K562 (cell line): Measurements from ENCODE around the gene PRDM16. TPM values are rescaled to one million over a fixed set of nuclear protein-coding genes. Genes with fewer than 3 reads are reported as not detected.

Experiments used
- ATAC-seq: fragments of 200-7000 bp; cut with Tn5 transposase; 3 replicates; pipeline ENCODE4 v1.9.1; 2020; ENCODE audit warnings: moderate library complexity
- BruUV-seq: library from RNA; stranded (reverse); fragments of 400-500 nt; replicated peaks from 2 replicates; lab custom pipeline; 2021; lab: Mats Ljungman, UMichigan
- CTCF ChIA-PET: fragments of 300-600 bp; formaldehyde crosslinking; extraction: SDS; loops from one replicate; lab custom pipeline; 2021; ENCODE audit warnings: low intra/inter-chr PET ratio; lab: Yijun Ruan, JAX
- POLR2A ChIA-PET: fragments of 300-600, 350-650 bp; sonication (Branson Sonifier 250); formaldehyde crosslinking; extraction: SDS; loops from one replicate; lab custom pipeline; 2021; ENCODE audit warnings: antibody characterized with exemption, inconsistent platforms; lab: Yijun Ruan, JAX
- DNase-seq, 4 experiments: peaks; one replicate each; pipeline versions ENCODE4 v3.0.0 to v3.0.0-alpha.2; 2011 to 2018; ENCODE audit warnings: low spot score in 3 of 4, mixed read lengths in 3 of 4; ENCODE audit errors: extremely low read depth in 1 of 4
- FAIRE-seq: peaks from 2 replicates; lab custom pipeline; 2011; peaks lifted over from hg19 to GRCh38; lab: Jason Lieb, UNC
- H2AFZ ChIP-seq: 2 replicates; pipeline ENCODE4 v1.6.0; 2011; ENCODE audit warnings: low read depth, low read length, control low read depth, inconsistent platforms
- H3K27ac ChIP-seq: fragments of 200-600 bp; 3 replicates; pipeline ENCODE4 v1.8.0; 2011; ENCODE audit warnings: low read depth, mild to moderate bottlenecking, control low read depth, inconsistent platforms, low read length, moderate library complexity, mixed read lengths; ENCODE audit errors: extremely low read depth
- H3K27me3 ChIP-seq, 2 experiments: fragments of 300-600 bp in 1 of 2; 2 replicates in 1 of 2; 3 replicates in 1 of 2; pipeline versions ENCODE4 v1.6.0 to v1.8.0; 2011; ENCODE audit warnings: inconsistent platforms in 2 of 2, low read length in 2 of 2, mild to moderate bottlenecking in 1 of 2, mixed read lengths in 1 of 2, moderate library complexity in 1 of 2; ENCODE audit not compliant: control insufficient read depth in 2 of 2, insufficient read depth in 2 of 2
- H3K36me3 ChIP-seq: fragments of 300-600 bp; 3 replicates; pipeline ENCODE4 v1.8.0; 2011; ENCODE audit warnings: mild to moderate bottlenecking, low read length, inconsistent platforms; ENCODE audit not compliant: control insufficient read depth, insufficient read depth
- H3K4me1 ChIP-seq, 2 experiments: fragments of 200-600 bp in 1 of 2; replicated peaks in 1 of 2; 2 replicates in 1 of 2; 3 replicates in 1 of 2; pipeline versions ENCODE4 v1.5.1 to v1.8.0; 2011; ENCODE audit warnings: inconsistent platforms in 2 of 2, low read length in 2 of 2, mild to moderate bottlenecking in 1 of 2, mixed read lengths in 1 of 2, moderate library complexity in 1 of 2; ENCODE audit not compliant: control insufficient read depth in 2 of 2, insufficient read depth in 2 of 2
- H3K4me2 ChIP-seq: 2 replicates; pipeline ENCODE4 v1.6.1; 2011; ENCODE audit warnings: low read length, control low read depth, inconsistent platforms, mixed read lengths; ENCODE audit not compliant: insufficient read depth
- H3K4me3 ChIP-seq: fragments of 200-600 bp; sonication (generic), shearing (Covaris generic); 2 replicates; pipeline ENCODE4 v1.5.1; 2016; ENCODE audit warnings: control low read depth, inconsistent platforms
- H3K79me2 ChIP-seq: fragments of 200-600 bp; 3 replicates; pipeline ENCODE4 v1.8.0; 2011; ENCODE audit warnings: low read length, inconsistent platforms; ENCODE audit not compliant: control insufficient read depth, insufficient read depth
- H3K9ac ChIP-seq, 2 experiments: 2 replicates each; pipeline versions ENCODE4 v1.6.0 to v1.6.1; 2011; ENCODE audit warnings: low read depth in 2 of 2, low read length in 2 of 2, control low read depth in 1 of 2, inconsistent platforms in 1 of 2, mild to moderate bottlenecking in 1 of 2, mixed read lengths in 1 of 2; ENCODE audit not compliant: insufficient read depth in 1 of 2
- H3K9me1 ChIP-seq: one replicate; pipeline ENCODE4 v1.6.0; 2011; ENCODE audit warnings: inconsistent platforms, mild to moderate bottlenecking, low read length, moderate library complexity; ENCODE audit not compliant: control insufficient read depth, insufficient read depth
- H3K9me3 ChIP-seq: replicated peaks from 2 replicates; pipeline ENCODE4 v1.5.1; 2011; ENCODE audit warnings: low read depth, low read length, inconsistent platforms; ENCODE audit not compliant: control insufficient read depth, insufficient read depth
- H4K20me1 ChIP-seq: replicated peaks from 2 replicates; pipeline ENCODE4 v1.6.1; 2011; ENCODE audit warnings: low read length, inconsistent platforms, mixed read lengths; ENCODE audit not compliant: control insufficient read depth, insufficient read depth
- ATF3 ChIP-seq, 2 experiments: fragments of 450-650 bp in 1 of 2; sonication (generic) in 1 of 2; formaldehyde crosslinking in 1 of 2; IDR thresholded peaks in 1 of 2; conservative IDR thresholded peaks in 1 of 2; 2 replicates each; pipeline versions ENCODE4 v1.6.1 to v1.8.1; 2016 to 2023; ENCODE audit warnings: mild to moderate bottlenecking in 2 of 2, moderate library complexity in 2 of 2, inconsistent platforms in 1 of 2, missing genetic modification reagents in 1 of 2
- C11orf30 ChIP-seq: fragments of 450-650 bp; IDR thresholded peaks from 2 replicates; pipeline ENCODE4 v1.6.1; 2016; ENCODE audit warnings: low read depth, mild to moderate bottlenecking
- NONO ChIP-seq, 2 experiments: fragments of 200-400 bp in 1 of 2; fragments of 450-650 bp in 1 of 2; formaldehyde crosslinking in 1 of 2; IDR thresholded peaks; 2 replicates each; pipeline ENCODE4 v1.6.1; 2017; ENCODE audit warnings: low read depth in 2 of 2, mild to moderate bottlenecking in 2 of 2, moderate library complexity in 2 of 2, low read length in 1 of 2
- RBFOX2 ChIP-seq: fragments of 200-400 bp; formaldehyde crosslinking; IDR thresholded peaks from 2 replicates; pipeline ENCODE4 v1.6.1; 2017; ENCODE audit warnings: low read depth, mild to moderate bottlenecking, low read length, moderate library complexity
- ZFX ChIP-seq: sonication (generic); formaldehyde crosslinking; IDR thresholded peaks from 2 replicates; pipeline ENCODE4 v1.8.0; 2022; ENCODE audit warnings: mild to moderate bottlenecking, missing genetic modification reagents, moderate library complexity
- ZNF24 ChIP-seq: fragments of 450-650 bp; IDR thresholded peaks from 2 replicates; pipeline ENCODE4 v1.6.1; 2016
- ZNF41 ChIP-seq: fragments of 250-450 bp; sonication (Bioruptor Pico); conservative IDR thresholded peaks from 2 replicates; pipeline ENCODE4 v1.4.0; 2020; ENCODE audit warnings: mild to moderate bottlenecking
- ZNF507 ChIP-seq: conservative IDR thresholded peaks from 2 replicates; pipeline ENCODE4 v1.6.1; 2017; ENCODE audit warnings: missing genetic modification characterization, missing compliant biosample characterization
- ZNF57 ChIP-seq: fragments of 450-650 bp; formaldehyde crosslinking; IDR thresholded peaks from 2 replicates; pipeline ENCODE4 v1.4.0; 2020; ENCODE audit warnings: mild to moderate bottlenecking, moderate library complexity
- WGBS: fragments of 100-300 bp; shearing (Covaris generic); methylation state at CpG from one replicate; pipeline ENCODE4 v1.1.6; 2016; ENCODE audit warnings: low coverage, mixed read lengths; ENCODE audit not compliant: insufficient coverage; ENCODE audit errors: missing lambda C conversion rate; 5-methylcytosine and 5-hydroxymethylcytosine counted together
- in situ Hi-C: fragments of 300-500 bp; cut with MboI; formaldehyde crosslinking; loops from 4 replicates; pipeline ENCODE4 v1.15.0; 2018; ENCODE audit warnings: inconsistent platforms, mixed read lengths
- intact Hi-C: fragments of 100-400 bp; cut with micrococcal nuclease; formaldehyde crosslinking; loops from 2 replicates; pipeline ENCODE4 v1.14.2; 2022
- polyA plus RNA-seq, 8 experiments: library from polyadenylated mRNA; depleted of rRNA in 4 of 8; stranded (reverse) in 5 of 8; unstranded in 3 of 8; fragments of >200 nt; fragmentation: Nextera tagmentation in 2 of 8; fragmentation: Illumina TruSeq in 1 of 8; extraction: Ambion mirVana in 2 of 8; extraction: Trizol in 1 of 8; gene quantifications; 2 replicates each; pipeline versions ENCODE4 v1.2.1 to v1.2.3, GENCODE V29; 2011 to 2014; ENCODE audit warnings: inconsistent platforms in 1 of 8, missing spikeins in 1 of 8
- total RNA-seq, 7 experiments: library from RNA; depleted of rRNA in 6 of 7; stranded (reverse); fragments of >200 nt in 6 of 7; fragmentation: Illumina TruSeq in 2 of 7; extraction: Trizol in 2 of 7; gene quantifications; 2 replicates each; pipeline versions ENCODE4 v1.2.1 to v1.2.3, GENCODE V29; 2011 to 2021; ENCODE audit warnings: low replicate concordance in 1 of 7

Gene PRDM16
- total and polyA plus RNA-seq, 9 of the 15 experiments (the other 6 are each of a cell fraction or from before 2014, with no cell fraction given): 0.10 to 0.27 TPM; not detected in 7

DNA sequence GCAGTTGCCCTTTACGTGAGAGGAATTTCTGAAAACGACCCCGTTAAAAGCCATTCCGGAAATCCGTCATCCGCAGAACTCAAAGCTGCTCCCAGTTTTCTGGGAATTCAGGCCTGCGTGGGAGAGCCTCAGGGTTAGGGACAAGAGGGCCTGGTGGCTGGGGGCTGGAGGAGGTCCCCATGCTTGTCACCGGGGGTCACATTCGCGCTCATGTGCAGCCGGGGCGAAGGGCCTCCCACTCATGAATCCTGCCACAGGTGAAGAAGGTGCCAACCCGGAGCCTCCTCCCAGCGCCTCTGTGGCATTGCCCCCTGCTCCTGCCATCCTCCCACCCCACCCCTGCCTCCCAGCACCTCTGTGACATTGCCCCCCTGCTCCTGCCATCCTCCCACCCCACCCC is 98.3 kb downstream of the PRDM16 start:
- in situ Hi-C loops: no loop called here
- Histone ChIP-seq H4K20me1 (0 out of 2 replicates have a peak, but pooled peaks cover 12% of the 10 kb centered on the region), H3K79me2 (no peaks in the 10 kb centered on the region), H3K4me1 (peaks cover 0 to 23% of the 10 kb centered on the region in 2 experiments; a peak in 2 of 5 replicates), H3K27ac (no peak overlapping the region), H3K36me3 (no peaks in the 10 kb centered on the region), H3K27me3 (peaks cover 8 to 52% of the 10 kb centered on the region in 2 experiments), H3K4me2 (no peak overlapping the region), H2AFZ (no peak overlapping the region), H3K9me1 (no peaks in the 10 kb centered on the region), H3K9me3 (no peaks in the 10 kb centered on the region), H3K4me3 (no peak overlapping the region), H3K9ac (no peak overlapping the region)
- no peak for ATAC-seq
- POLR2A ChIA-PET: no interaction called here
- BruUV-seq: no TSS peak
- CTCF ChIA-PET: no interaction called here
- no peak for TF ChIP-seq C11orf30
- no peak for TF ChIP-seq ZNF507 (tag)
- TF ChIP-seq ZNF57 (CRISPR knock-in tag): no peak
- no peak for FAIRE-seq
- intact Hi-C loops: no loop called here
- WGBS: 2% methylated on average over 12 of the region's 14 CpGs
- DNase-seq: no peak

- intact Hi-C loops (no loop called here), in situ Hi-C loops (no loop called here)
- TF ChIP-seq NONO (IDR thresholded peaks at IDR 0.05; ENCODE audit: low read depth in 2 of 2, low read length in 1 of 2): no peak
- no peak for TF ChIP-seq RBFOX2
- TF ChIP-seq ZNF24: no peak
- no peak for TF ChIP-seq ZFX (CRISPR knock-in tag)
- TF ChIP-seq ATF3 (IDR thresholded peaks at IDR 0.05): no peak
- TF ChIP-seq ATF3 (CRISPR knock-in tag; conservative IDR thresholded peaks at IDR 0.05): no peak
- no peak for TF ChIP-seq ZNF41
- H3K27ac ChIP-seq: no peak overlapping the region
- H3K79me2 ChIP-seq: no peaks in the 10 kb centered on the region
- peaks cover 0 to 23% of the 10 kb centered on the region in 2 experiments; a peak in 2 of 5 replicates for H3K4me1 ChIP-seq
- ATAC-seq: no peak
- no peaks in the 10 kb centered on the region for H3K9me3 ChIP-seq
- H3K9me1 ChIP-seq: no peaks in the 10 kb centered on the region
- DNase-seq: no peak
- ChIA-PET POLR2A (no interaction called here), CTCF (no interaction called here)
- H3K4me3 ChIP-seq: no peak overlapping the region
- WGBS: 1% methylated on average over 8 of the region's 8 CpGs
- no peaks in the 10 kb centered on the region for H3K36me3 ChIP-seq
- BruUV-seq: no TSS peak
- peaks cover 21 to 57% of the 10 kb centered on the region in 2 experiments; a peak in 4 of 5 replicates for H3K27me3 ChIP-seq
- no peak overlapping the region for H3K9ac ChIP-seq
- no peak overlapping the region for H2AFZ ChIP-seq
- FAIRE-seq: no peak
- no peak overlapping the region for H3K4me2 ChIP-seq
- H4K20me1 ChIP-seq: peaks cover 20% of the 10 kb centered on the region; the same call in 1 of the 2 replicates
Observed at GRCh38 chr1:3168678-3169077, 99.7 kb downstream of the PRDM16 start.
